Measurements from ENCODE around the gene TUBD1. TPM values are rescaled to one million over a fixed set of nuclear protein-coding genes. Genes with fewer than 3 reads are reported as not detected.

The TUBD1 gene
- total and polyA plus RNA-seq, 2 of the 13 experiments (the other 11 are each of a cell fraction or from before 2014, with no cell fraction given): 18.2 to 25.9 TPM

DNA sequence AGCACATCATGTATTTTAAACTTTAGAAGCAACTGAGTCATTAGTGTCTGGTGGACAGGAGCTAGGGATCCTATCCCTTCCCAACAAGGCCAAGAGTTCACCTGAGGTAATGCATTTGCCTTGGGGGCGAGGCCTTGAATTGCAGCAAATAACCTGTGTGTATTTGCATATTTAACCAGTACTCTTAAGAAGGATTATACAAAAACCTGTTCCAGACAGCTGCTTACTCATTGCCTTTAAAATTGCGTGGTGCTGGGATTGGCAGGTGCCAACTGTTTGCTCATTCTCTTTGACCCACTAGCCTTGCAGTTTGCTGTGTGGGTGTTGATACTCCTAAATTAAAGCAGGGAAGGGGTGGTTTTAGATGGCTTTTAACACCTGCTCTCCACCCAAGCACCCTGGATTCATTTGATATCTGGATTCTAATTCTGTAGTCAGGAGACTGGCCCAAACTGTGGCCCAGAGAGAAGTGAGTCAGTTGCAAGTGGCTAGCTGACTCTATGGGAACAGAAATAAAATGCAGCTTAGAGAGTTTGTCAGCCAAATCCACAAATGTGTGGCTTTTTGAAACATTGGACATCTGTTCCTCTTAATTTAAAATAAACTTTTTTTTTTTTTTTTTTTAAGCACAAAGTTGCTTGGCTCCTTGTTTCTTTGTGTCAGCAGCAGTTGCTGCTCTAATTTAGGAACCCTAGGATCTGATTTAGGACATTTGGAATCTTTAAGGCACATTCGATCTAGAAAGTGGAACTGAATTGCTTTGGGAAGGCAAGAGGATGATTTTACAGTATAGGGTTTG lies 46.9 kb downstream of the TUBD1 start (continued):
- TF ChIP-seq ZSCAN5A (CRISPR knock-in tag; IDR thresholded peaks at IDR 0.05; ENCODE audit: borderline replicate concordance) (no peak), ZFP91 (CRISPR knock-in tag; IDR thresholded peaks at IDR 0.05; ENCODE audit: borderline replicate concordance) (no peak), CBFB (CRISPR knock-in tag; IDR thresholded peaks at IDR 0.05) (peak; percentile 30; the same call in 1 of the 2 replicates), TOPORS (CRISPR knock-in tag; IDR thresholded peaks at IDR 0.05) (no peak), HOXD1 (CRISPR knock-in tag; IDR thresholded peaks at IDR 0.05) (no peak), GTF3A (CRISPR knock-in tag; conservative IDR thresholded peaks at IDR 0.05) (no peak), MAF1 (CRISPR knock-in tag; IDR thresholded peaks at IDR 0.05; ENCODE audit: borderline replicate concordance) (no peak), POLR2AphosphoS5 (IDR thresholded peaks at IDR 0.05; ENCODE audit: low read depth, low read length) (no peak), ZFP36L1 (CRISPR knock-in tag; IDR thresholded peaks at IDR 0.05) (0 out of 2 replicates have a peak, but pooled peaks have one; percentile 19), HMG20B (CRISPR knock-in tag; conservative IDR thresholded peaks at IDR 0.05) (no peak; the same call in 1 of the 2 replicates), FOSL1 (CRISPR knock-in tag; IDR thresholded peaks at IDR 0.05; ENCODE audit: borderline replicate concordance) (no peak), TBX3 (IDR thresholded peaks at IDR 0.05; ENCODE audit: borderline replicate concordance) (peak; percentile 72; the same call in 1 of the 2 replicates), ZNF678 (CRISPR knock-in tag; IDR thresholded peaks at IDR 0.05) (no peak), TCF12 (IDR thresholded peaks at IDR 0.05) (no peak), TCF12 (CRISPR knock-in tag; IDR thresholded peaks at IDR 0.05) (no peak)
- TF ChIP-seq, protein P1, sequence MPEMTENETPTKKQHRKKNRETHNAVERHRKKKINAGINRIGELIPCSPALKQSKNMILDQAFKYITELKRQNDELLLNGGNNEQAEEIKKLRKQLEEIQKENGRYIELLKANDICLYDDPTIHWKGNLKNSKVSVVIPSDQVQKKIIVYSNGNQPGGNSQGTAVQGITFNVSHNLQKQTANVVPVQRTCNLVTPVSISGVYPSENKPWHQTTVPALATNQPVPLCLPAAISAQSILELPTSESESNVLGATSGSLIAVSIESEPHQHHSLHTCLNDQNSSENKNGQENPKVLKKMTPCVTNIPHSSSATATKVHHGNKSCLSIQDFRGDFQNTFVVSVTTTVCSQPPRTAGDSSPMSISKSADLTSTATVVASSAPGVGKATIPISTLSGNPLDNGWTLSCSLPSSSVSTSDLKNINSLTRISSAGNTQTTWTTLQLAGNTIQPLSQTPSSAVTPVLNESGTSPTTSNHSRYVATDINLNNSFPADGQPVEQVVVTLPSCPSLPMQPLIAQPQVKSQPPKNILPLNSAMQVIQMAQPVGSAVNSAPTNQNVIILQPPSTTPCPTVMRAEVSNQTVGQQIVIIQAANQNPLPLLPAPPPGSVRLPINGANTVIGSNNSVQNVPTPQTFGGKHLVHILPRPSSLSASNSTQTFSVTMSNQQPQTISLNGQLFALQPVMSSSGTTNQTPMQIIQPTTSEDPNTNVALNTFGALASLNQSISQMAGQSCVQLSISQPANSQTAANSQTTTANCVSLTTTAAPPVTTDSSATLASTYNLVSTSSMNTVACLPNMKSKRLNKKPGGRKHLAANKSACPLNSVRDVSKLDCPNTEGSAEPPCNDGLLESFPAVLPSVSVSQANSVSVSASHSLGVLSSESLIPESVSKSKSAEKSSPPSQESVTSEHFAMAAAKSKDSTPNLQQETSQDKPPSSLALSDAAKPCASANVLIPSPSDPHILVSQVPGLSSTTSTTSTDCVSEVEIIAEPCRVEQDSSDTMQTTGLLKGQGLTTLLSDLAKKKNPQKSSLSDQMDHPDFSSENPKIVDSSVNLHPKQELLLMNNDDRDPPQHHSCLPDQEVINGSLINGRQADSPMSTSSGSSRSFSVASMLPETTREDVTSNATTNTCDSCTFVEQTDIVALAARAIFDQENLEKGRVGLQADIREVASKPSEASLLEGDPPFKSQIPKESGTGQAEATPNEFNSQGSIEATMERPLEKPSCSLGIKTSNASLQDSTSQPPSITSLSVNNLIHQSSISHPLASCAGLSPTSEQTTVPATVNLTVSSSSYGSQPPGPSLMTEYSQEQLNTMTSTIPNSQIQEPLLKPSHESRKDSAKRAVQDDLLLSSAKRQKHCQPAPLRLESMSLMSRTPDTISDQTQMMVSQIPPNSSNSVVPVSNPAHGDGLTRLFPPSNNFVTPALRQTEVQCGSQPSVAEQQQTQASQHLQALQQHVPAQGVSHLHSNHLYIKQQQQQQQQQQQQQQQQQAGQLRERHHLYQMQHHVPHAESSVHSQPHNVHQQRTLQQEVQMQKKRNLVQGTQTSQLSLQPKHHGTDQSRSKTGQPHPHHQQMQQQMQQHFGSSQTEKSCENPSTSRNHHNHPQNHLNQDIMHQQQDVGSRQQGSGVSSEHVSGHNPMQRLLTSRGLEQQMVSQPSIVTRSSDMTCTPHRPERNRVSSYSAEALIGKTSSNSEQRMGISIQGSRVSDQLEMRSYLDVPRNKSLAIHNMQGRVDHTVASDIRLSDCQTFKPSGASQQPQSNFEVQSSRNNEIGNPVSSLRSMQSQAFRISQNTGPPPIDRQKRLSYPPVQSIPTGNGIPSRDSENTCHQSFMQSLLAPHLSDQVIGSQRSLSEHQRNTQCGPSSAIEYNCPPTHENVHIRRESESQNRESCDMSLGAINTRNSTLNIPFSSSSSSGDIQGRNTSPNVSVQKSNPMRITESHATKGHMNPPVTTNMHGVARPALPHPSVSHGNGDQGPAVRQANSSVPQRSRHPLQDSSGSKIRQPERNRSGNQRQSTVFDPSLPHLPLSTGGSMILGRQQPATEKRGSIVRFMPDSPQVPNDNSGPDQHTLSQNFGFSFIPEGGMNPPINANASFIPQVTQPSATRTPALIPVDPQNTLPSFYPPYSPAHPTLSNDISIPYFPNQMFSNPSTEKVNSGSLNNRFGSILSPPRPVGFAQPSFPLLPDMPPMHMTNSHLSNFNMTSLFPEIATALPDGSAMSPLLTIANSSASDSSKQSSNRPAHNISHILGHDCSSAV (CRISPR knock-in tag; IDR thresholded peaks at IDR 0.05; ENCODE audit: borderline replicate concordance): no peak
- TF ChIP-seq, protein P2, sequence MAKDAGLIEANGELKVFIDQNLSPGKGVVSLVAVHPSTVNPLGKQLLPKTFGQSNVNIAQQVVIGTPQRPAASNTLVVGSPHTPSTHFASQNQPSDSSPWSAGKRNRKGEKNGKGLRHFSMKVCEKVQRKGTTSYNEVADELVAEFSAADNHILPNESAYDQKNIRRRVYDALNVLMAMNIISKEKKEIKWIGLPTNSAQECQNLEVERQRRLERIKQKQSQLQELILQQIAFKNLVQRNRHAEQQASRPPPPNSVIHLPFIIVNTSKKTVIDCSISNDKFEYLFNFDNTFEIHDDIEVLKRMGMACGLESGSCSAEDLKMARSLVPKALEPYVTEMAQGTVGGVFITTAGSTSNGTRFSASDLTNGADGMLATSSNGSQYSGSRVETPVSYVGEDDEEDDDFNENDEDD (CRISPR knock-in tag; IDR thresholded peaks at IDR 0.05; ENCODE audit: borderline replicate concordance): 0 out of 2 replicates have a peak, but pooled peaks have one; percentile 10
